HEK293 (cell line): ENCODE data around the gene CYP11A1.

Experiments
- BCL11B ChIP-seq: fragments of 450-650 bp; formaldehyde crosslinking; IDR thresholded peaks from 2 replicates; pipeline ENCODE4 v1.5.1; 2016; ENCODE audit warnings: low read depth, missing biosample characterization, missing genetic modification characterization
- GLI2 ChIP-seq: fragments of 450-650 bp; formaldehyde crosslinking; IDR thresholded peaks from 2 replicates; pipeline ENCODE4; 2017; ENCODE audit warnings: missing biosample characterization, missing genetic modification characterization, low read depth, borderline replicate concordance
- HOXD13 ChIP-seq: sonication (generic); formaldehyde crosslinking; IDR thresholded peaks from 2 replicates; pipeline ENCODE4 v1.8.0; 2022; ENCODE audit warnings: missing genetic modification reagents, borderline replicate concordance
- REST ChIP-seq: fragments of 450-650 bp; formaldehyde crosslinking; IDR thresholded peaks from 2 replicates; pipeline ENCODE4 v1.5.1; 2016; ENCODE audit warnings: missing biosample characterization, missing genetic modification characterization
- SCRT1 ChIP-seq: fragments of 450-650 bp; formaldehyde crosslinking; IDR thresholded peaks from 2 replicates; pipeline ENCODE4 v1.5.1; 2016; ENCODE audit warnings: missing biosample characterization, missing genetic modification characterization, borderline replicate concordance
- SP2 ChIP-seq: fragments of 450-650 bp; formaldehyde crosslinking; IDR thresholded peaks from 2 replicates; pipeline ENCODE4 v1.5.1; 2016; ENCODE audit warnings: missing biosample characterization, missing genetic modification characterization
- WT1 ChIP-seq: fragments of 450-650 bp; formaldehyde crosslinking; IDR thresholded peaks from 2 replicates; pipeline ENCODE4 v1.5.1; 2016; ENCODE audit warnings: missing biosample characterization, missing genetic modification characterization
- ZNF148 ChIP-seq: fragments of 450-650 bp; formaldehyde crosslinking; IDR thresholded peaks from 2 replicates; pipeline ENCODE4 v1.5.0; 2017; ENCODE audit warnings: missing biosample characterization, missing genetic modification characterization, borderline replicate concordance
- ZNF157 ChIP-seq: fragments of 450-650 bp; formaldehyde crosslinking; IDR thresholded peaks from 2 replicates; pipeline ENCODE4 v1.5.1; 2016; ENCODE audit warnings: missing biosample characterization, missing genetic modification characterization
- ZNF280C ChIP-seq: fragments of 450-650 bp; formaldehyde crosslinking; IDR thresholded peaks from 2 replicates; pipeline ENCODE4 v1.5.1; 2016; ENCODE audit warnings: missing biosample characterization, missing genetic modification characterization
- ZNF302 ChIP-seq: fragments of 450-650 bp; formaldehyde crosslinking; IDR thresholded peaks from 2 replicates; pipeline ENCODE4 v1.5.1; 2016; ENCODE audit warnings: missing biosample characterization, missing genetic modification characterization, low read depth
- ZNF350 ChIP-seq: fragments of 450-650 bp; formaldehyde crosslinking; IDR thresholded peaks from 2 replicates; pipeline ENCODE4 v1.5.0; 2017; ENCODE audit warnings: missing biosample characterization, mild to moderate bottlenecking, missing genetic modification characterization
- ZNF37A ChIP-seq: fragments of 450-650 bp; IDR thresholded peaks from 2 replicates; pipeline ENCODE4 v1.5.1; 2018; ENCODE audit warnings: missing biosample characterization, missing genetic modification characterization
- ZNF510 ChIP-seq: fragments of 450-650 bp; formaldehyde crosslinking; IDR thresholded peaks from 2 replicates; pipeline ENCODE4 v1.5.1; 2018; ENCODE audit warnings: mild to moderate bottlenecking, missing genetic modification characterization, missing biosample characterization; ENCODE audit not compliant: insufficient replicate concordance
- ZNF518A ChIP-seq: fragments of 450-650 bp; formaldehyde crosslinking; conservative IDR thresholded peaks from 2 replicates; pipeline ENCODE4 v1.5.1; 2016; ENCODE audit warnings: low read depth, missing biosample characterization, missing genetic modification characterization
- ZNF544 ChIP-seq: fragments of 450-650 bp; formaldehyde crosslinking; IDR thresholded peaks from 2 replicates; pipeline ENCODE4 v1.5.0; 2017; ENCODE audit warnings: missing biosample characterization, missing genetic modification characterization
- ZNF560 ChIP-seq: fragments of 450-650 bp; formaldehyde crosslinking; IDR thresholded peaks from 2 replicates; pipeline ENCODE4 v1.5.1; 2017; ENCODE audit warnings: missing biosample characterization, missing genetic modification characterization, borderline replicate concordance
- ZNF571 ChIP-seq: fragments of 450-650 bp; formaldehyde crosslinking; IDR thresholded peaks from 2 replicates; pipeline ENCODE4 v1.5.0; 2017; ENCODE audit warnings: missing biosample characterization, missing genetic modification characterization
- ZNF621 ChIP-seq: fragments of 450-650 bp; formaldehyde crosslinking; IDR thresholded peaks from 2 replicates; pipeline ENCODE4 v1.5.1; 2017; ENCODE audit warnings: missing biosample characterization, missing genetic modification characterization
- ZNF624 ChIP-seq: fragments of 450-650 bp; formaldehyde crosslinking; IDR thresholded peaks from 2 replicates; pipeline ENCODE4 v1.5.1; 2017; ENCODE audit warnings: missing biosample characterization, missing genetic modification characterization
- ZNF791 ChIP-seq: fragments of 450-650 bp; formaldehyde crosslinking; IDR thresholded peaks from 2 replicates; pipeline ENCODE4 v1.5.1; 2016; ENCODE audit warnings: missing biosample characterization, missing genetic modification characterization
- ZNF792 ChIP-seq: fragments of 450-650 bp; formaldehyde crosslinking; IDR thresholded peaks from 2 replicates; pipeline ENCODE4 v1.5.1; 2016; ENCODE audit warnings: missing biosample characterization, missing genetic modification characterization
- ZSCAN5A ChIP-seq: fragments of 450-650 bp; formaldehyde crosslinking; IDR thresholded peaks from 2 replicates; pipeline ENCODE4 v1.5.1; 2016; ENCODE audit warnings: missing biosample characterization, missing genetic modification characterization

The CYP11A1 gene

GRCh38 chr15:74312445-74313007, 54.9 kb downstream of the CYP11A1 start (continued):
- TF ChIP-seq SCRT1 (tag by site-specific recombination) (no peak; the same call in 1 of the 2 replicates), ZNF510 (tag by site-specific recombination) (no peak), WT1 (tag by site-specific recombination) (0 out of 2 replicates have a peak, but pooled peaks have one; percentile 24), ZNF791 (no peak), HOXD13 (CRISPR knock-in tag) (no peak), GLI2 (no peak), ZNF302 (no peak), ZNF560 (tag by site-specific recombination) (no peak), SP2 (tag by site-specific recombination) (no peak), BCL11B (no peak), ZNF544 (tag by site-specific recombination) (no peak), ZNF350 (tag by site-specific recombination) (no peak), REST (tag by site-specific recombination) (no peak), ZNF148 (no peak), ZNF37A (no peak), ZNF624 (tag by site-specific recombination) (no peak), ZNF518A (no peak), ZNF621 (tag by site-specific recombination) (no peak), ZNF280C (no peak), ZNF157 (tag by site-specific recombination) (no peak), ZNF792 (tag by site-specific recombination) (no peak), ZSCAN5A (tag by site-specific recombination) (no peak), ZNF571 (no peak)
